GM23338 (cell line): ENCODE results near the gene INTS3. TPM values are rescaled to one million over a fixed set of nuclear protein-coding genes. Genes with fewer than 3 reads are reported as not detected.

Experiments used
- ATAC-seq: fragments of 200-7000 bp; cut with Tn5 transposase; 3 replicates; pipeline ENCODE4 v1.9.1; 2020
- DNase-seq: peaks from one replicate; pipeline ENCODE4 v3.0.0-alpha.2; 2015; ENCODE audit warnings: low spot score
- H2AFZ ChIP-seq: fragments of 200-600 bp; sonication (generic); 2 replicates; pipeline ENCODE4 v1.8.0; 2016; ENCODE audit warnings: antibody characterized with exemption, mild to moderate bottlenecking, moderate library complexity
- H3F3A ChIP-seq: fragments of 200-600 bp; sonication (generic); replicated peaks from 2 replicates; pipeline ENCODE4 v1.8.0; 2017; ENCODE audit warnings: antibody characterized with exemption, mixed run types, low read depth
- H3K27ac ChIP-seq: fragments of 200-600 bp; sonication (generic); 2 replicates; pipeline ENCODE4 v1.6.1; 2016; ENCODE audit warnings: low read depth
- H3K27me3 ChIP-seq: fragments of 200-600 bp; sonication (generic); 2 replicates; pipeline ENCODE4 v1.8.0; 2016; ENCODE audit warnings: mild to moderate bottlenecking, mixed run types, moderate library complexity; ENCODE audit not compliant: insufficient read depth
- H3K36me3 ChIP-seq: fragments of 200-600 bp; sonication (generic); 2 replicates; pipeline ENCODE4 v1.8.0; 2016; ENCODE audit warnings: mild to moderate bottlenecking; ENCODE audit not compliant: insufficient read depth
- H3K4me1 ChIP-seq: fragments of 200-600 bp; sonication (generic); 2 replicates; pipeline ENCODE4 v1.8.0; 2016; ENCODE audit warnings: mild to moderate bottlenecking, moderate library complexity; ENCODE audit not compliant: insufficient read depth
- H3K4me2 ChIP-seq: fragments of 200-600 bp; sonication (generic); 2 replicates; pipeline ENCODE4 v1.7.1; 2017; ENCODE audit warnings: mixed run types
- H3K4me3 ChIP-seq: fragments of 200-600 bp; sonication (generic); 2 replicates; pipeline ENCODE4 v1.6.1; 2016; ENCODE audit warnings: mixed run types
- H3K79me2 ChIP-seq: fragments of 200-600 bp; sonication (generic); replicated peaks from 2 replicates; pipeline ENCODE4 v1.8.0; 2017; ENCODE audit warnings: mild to moderate bottlenecking; ENCODE audit not compliant: insufficient read depth
- H3K9me2 ChIP-seq: fragments of 200-600 bp; sonication (generic); 2 replicates; pipeline ENCODE4 v1.8.0; 2017; ENCODE audit not compliant: insufficient read depth
- H4K20me1 ChIP-seq: fragments of 200-600 bp; sonication (generic); replicated peaks from 2 replicates; pipeline ENCODE4 v1.8.0; 2017; ENCODE audit warnings: mild to moderate bottlenecking; ENCODE audit not compliant: insufficient read depth
- H3K27ac Mint-ChIP-seq: 2 replicates; pipeline ENCODE4 v1.8.0; 2020; ENCODE audit warnings: inconsistent platforms, mild to moderate bottlenecking, moderate library complexity, mixed read lengths
- H3K27me3 Mint-ChIP-seq: 3 replicates; pipeline ENCODE4 v1.8.0; 2022; ENCODE audit warnings: low read depth, mild to moderate bottlenecking, moderate library complexity, mixed read lengths, inconsistent platforms; ENCODE audit not compliant: insufficient read depth, poor library complexity
- H3K36me3 Mint-ChIP-seq: 3 replicates; pipeline ENCODE4 v1.8.0; 2021; ENCODE audit warnings: low read depth, mild to moderate bottlenecking, inconsistent platforms, moderate library complexity, mixed read lengths
- H3K4me1 Mint-ChIP-seq: 3 replicates; pipeline ENCODE4 v1.8.0; 2020; ENCODE audit warnings: mild to moderate bottlenecking, inconsistent platforms, mixed read lengths
- H3K4me3 Mint-ChIP-seq: 3 replicates; pipeline ENCODE4 v1.8.0; 2021; ENCODE audit warnings: moderate library complexity, mild to moderate bottlenecking, inconsistent platforms, mixed read lengths
- H3K9me3 Mint-ChIP-seq: 3 replicates; pipeline ENCODE4 v1.8.0; 2020; ENCODE audit warnings: moderate library complexity, mild to moderate bottlenecking, inconsistent platforms, mixed read lengths
- CREB1 ChIP-seq: fragments of 250-450 bp; sonication (Bioruptor Pico); IDR thresholded peaks from 2 replicates; pipeline ENCODE4 v1.5.0; 2020; ENCODE audit warnings: low read depth, mild to moderate bottlenecking, moderate library complexity
- ETS1 ChIP-seq: IDR thresholded peaks from 2 replicates; pipeline ENCODE4 v1.6.1; 2016; ENCODE audit warnings: antibody characterized with exemption
- EZH2phosphoT487 ChIP-seq: fragments of 200-600 bp; sonication (generic); IDR thresholded peaks from one replicate; pipeline ENCODE4 v1.8.1; 2018; ENCODE audit warnings: antibody characterized with exemption; ENCODE audit not compliant: unreplicated experiment
- JUNB ChIP-seq: IDR thresholded peaks from one replicate; pipeline ENCODE4 v1.6.1; 2016; ENCODE audit warnings: antibody characterized with exemption; ENCODE audit not compliant: unreplicated experiment
- NANOG ChIP-seq: IDR thresholded peaks from 2 replicates; pipeline ENCODE4 v1.6.1; 2016; ENCODE audit warnings: antibody characterized with exemption, borderline replicate concordance
- REST ChIP-seq: IDR thresholded peaks from one replicate; pipeline ENCODE4 v1.6.1; 2018; ENCODE audit warnings: antibody characterized with exemption; ENCODE audit not compliant: unreplicated experiment
- ZNF114 ChIP-seq: fragments of 250-450 bp; sonication (Bioruptor Pico); IDR thresholded peaks from 2 replicates; pipeline ENCODE4 v1.5.0; 2020; ENCODE audit warnings: mild to moderate bottlenecking, moderate library complexity
- ZNF331 ChIP-seq: fragments of 250-450 bp; sonication (Bioruptor Pico); IDR thresholded peaks from 2 replicates; pipeline ENCODE4 v1.5.0; 2020; ENCODE audit warnings: low read depth, mild to moderate bottlenecking, moderate library complexity
- polyA plus RNA-seq: library from polyadenylated mRNA; unstranded; fragments of >200 nt; fragmentation: Nextera tagmentation; extraction: Ambion mirVana; gene quantifications from 2 replicates; pipeline ENCODE4 v1.2.1, GENCODE V29; 2016
- total RNA-seq: library from RNA; depleted of rRNA; stranded (reverse); fragments of >200 nt; shearing (Covaris generic); gene quantifications from 2 replicates; pipeline ENCODE4 v1.2.3, GENCODE V29; 2014

Gene INTS3
- total and polyA plus RNA-seq, 2 experiments from 2014 or later: 22.7 to 51.3 TPM

- no peak for TF ChIP-seq NANOG
- no peak for TF ChIP-seq ZNF331
- TF ChIP-seq EZH2phosphoT487: no peak
- TF ChIP-seq CREB1 (CRISPR knock-in tag): no peak
- no peak for TF ChIP-seq ZNF114 (CRISPR knock-in tag)
- TF ChIP-seq JUNB: no peak
- TF ChIP-seq ETS1: no peak
Observed at GRCh38 chr1:153698923-153699714, 28.7 kb upstream of the INTS3 start (continued).

- H3K27ac Mint-ChIP-seq: no peak overlapping the region
- no peak overlapping the region for H2AFZ ChIP-seq
- no peaks in the 10 kb centered on the region for H3K36me3 Mint-ChIP-seq
- H3K9me2 ChIP-seq: no peaks in the 10 kb centered on the region; the same call in 1 of the 2 replicates
- H3K4me3 ChIP-seq: no peak overlapping the region
- no peaks in the 10 kb centered on the region for H3K9me3 Mint-ChIP-seq
- no peak for TF ChIP-seq REST
- no peak for DNase-seq
- peaks cover 25% of the 10 kb centered on the region for H3K4me1 Mint-ChIP-seq
- no peak overlapping the region for H3K27ac ChIP-seq
- ATAC-seq: no peak
- peaks cover 12% of the 10 kb centered on the region for H3K27me3 Mint-ChIP-seq
- H3K4me1 ChIP-seq: peaks cover 27% of the 10 kb centered on the region
- no peaks in the 10 kb centered on the region for H3K27me3 ChIP-seq
- no peak overlapping the region for H3K4me3 Mint-ChIP-seq
- H3K4me2 ChIP-seq: no peak overlapping the region
- peaks cover 12% of the 10 kb centered on the region for H3F3A ChIP-seq
- H4K20me1 ChIP-seq: no peaks in the 10 kb centered on the region
- H3K79me2 ChIP-seq: no peaks in the 10 kb centered on the region
- H3K36me3 ChIP-seq: no peaks in the 10 kb centered on the region
Observed at GRCh38 chr1:153699768-153700167, 28.1 kb upstream of the INTS3 start.

GRCh38 chr1:153705484-153705883 is 22.4 kb upstream of the INTS3 start:
- Histone ChIP-seq H3K9me2 (no peaks in the 10 kb centered on the region), H3F3A (no peaks in the 10 kb centered on the region), H3K4me1 (no peaks in the 10 kb centered on the region), H3K4me3 (no peak overlapping the region), H3K27me3 (no peaks in the 10 kb centered on the region), H3K79me2 (no peaks in the 10 kb centered on the region), H4K20me1 (no peaks in the 10 kb centered on the region), H2AFZ (peak overlapping the region; percentile 80; the same call in 1 of the 2 replicates), H3K27ac (no peak overlapping the region), H3K4me2 (no peak overlapping the region), H3K36me3 (no peaks in the 10 kb centered on the region)
- Mint-ChIP-seq H3K36me3 (no peaks in the 10 kb centered on the region), H3K27me3 (peaks cover 18% of the 10 kb centered on the region), H3K4me3 (no peak overlapping the region), H3K27ac (no peak overlapping the region), H3K9me3 (no peaks in the 10 kb centered on the region), H3K4me1 (no peaks in the 10 kb centered on the region; the same call in 1 of the 3 replicates)
- DNase-seq (peak; percentile 45), ATAC-seq (0 out of 3 replicates have a peak, but pooled peaks have one; percentile 26)
- TF ChIP-seq REST: no peak
- TF ChIP-seq JUNB: no peak
